Vagina (tissue), 2 donors: Measurements from ENCODE around the gene PRAMEF11.

Experiments
- POLR2AphosphoS5 ChIP-seq, 2 donors: sonication (generic); formaldehyde crosslinking; IDR thresholded peaks; one replicate each; pipeline ENCODE4 v1.9.0; 2017; ENCODE audit warnings: antibody characterized with exemption in 2 of 2, mild to moderate bottlenecking in 2 of 2, low read depth in 1 of 2; ENCODE audit not compliant: insufficient read depth in 1 of 2
- TF ChIP-seq, protein P1 (sequence below), 3 experiments: fragments of 450-650 bp in 2 of 3; fragments of 200-600 bp in 1 of 3; sonication (generic) in 1 of 3; IDR thresholded peaks; one replicate each; pipeline ENCODE4 v1.5.1; 2017 to 2019; ENCODE audit warnings: antibody characterized with exemption in 3 of 3, mild to moderate bottlenecking in 2 of 3, moderate library complexity in 2 of 3

GRCh38 chr1:12775443-12775842, 55.8 kb downstream of the PRAMEF11 start:
- TF ChIP-seq, protein P1, sequence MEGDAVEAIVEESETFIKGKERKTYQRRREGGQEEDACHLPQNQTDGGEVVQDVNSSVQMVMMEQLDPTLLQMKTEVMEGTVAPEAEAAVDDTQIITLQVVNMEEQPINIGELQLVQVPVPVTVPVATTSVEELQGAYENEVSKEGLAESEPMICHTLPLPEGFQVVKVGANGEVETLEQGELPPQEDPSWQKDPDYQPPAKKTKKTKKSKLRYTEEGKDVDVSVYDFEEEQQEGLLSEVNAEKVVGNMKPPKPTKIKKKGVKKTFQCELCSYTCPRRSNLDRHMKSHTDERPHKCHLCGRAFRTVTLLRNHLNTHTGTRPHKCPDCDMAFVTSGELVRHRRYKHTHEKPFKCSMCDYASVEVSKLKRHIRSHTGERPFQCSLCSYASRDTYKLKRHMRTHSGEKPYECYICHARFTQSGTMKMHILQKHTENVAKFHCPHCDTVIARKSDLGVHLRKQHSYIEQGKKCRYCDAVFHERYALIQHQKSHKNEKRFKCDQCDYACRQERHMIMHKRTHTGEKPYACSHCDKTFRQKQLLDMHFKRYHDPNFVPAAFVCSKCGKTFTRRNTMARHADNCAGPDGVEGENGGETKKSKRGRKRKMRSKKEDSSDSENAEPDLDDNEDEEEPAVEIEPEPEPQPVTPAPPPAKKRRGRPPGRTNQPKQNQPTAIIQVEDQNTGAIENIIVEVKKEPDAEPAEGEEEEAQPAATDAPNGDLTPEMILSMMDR (IDR thresholded peaks at IDR 0.05): no peak
- TF ChIP-seq POLR2AphosphoS5 (IDR thresholded peaks at IDR 0.05; ENCODE audit: insufficient read depth in 1 of 2, low read depth in 1 of 2): no peak
